B cell (primary cell): Measurements from ENCODE around the gene LRCH1. TPM values are rescaled to one million over a fixed set of nuclear protein-coding genes. Genes with fewer than 3 reads are reported as not detected.

ENCODE experiments used
- ATAC-seq: fragments of 200-7000 bp; cut with Tn5 transposase; one replicate; pipeline ENCODE4 v1.10.0; 2021; ENCODE audit warnings: low read depth, mild to moderate bottlenecking, moderate number of reproducible peaks, moderate library complexity
- CTCF ChIA-PET: fragments of 350-600 bp; sonication (Branson Sonifier 250); formaldehyde crosslinking; loops from one replicate; lab custom pipeline; 2021; ENCODE audit warnings: antibody characterized with exemption, inconsistent platforms; lab: Charles Lee
- POLR2A ChIA-PET: fragments of 350-600 bp; sonication (Branson Sonifier 250); formaldehyde crosslinking; loops from one replicate; lab custom pipeline; 2021; ENCODE audit warnings: antibody characterized with exemption; lab: Charles Lee
- DNase-seq: peaks from one replicate; pipeline ENCODE4 v3.0.0; 2013
- H2AFZ ChIP-seq: 2 replicates; pipeline ENCODE4 v1.6.1; 2012; ENCODE audit warnings: mild to moderate bottlenecking, low read depth, low read length; ENCODE audit not compliant: insufficient read depth, poor library complexity, severe bottlenecking
- H3K27ac ChIP-seq, 2 donors: 1 replicate in 1 of 2; 2 replicates in 1 of 2; pipeline ENCODE4 v1.5.1; 2012 to 2013; ENCODE audit warnings: low read length in 2 of 2, mild to moderate bottlenecking in 2 of 2, moderate library complexity in 1 of 2
- H3K27me3 ChIP-seq, 4 experiments: fragments of 200-600 bp in 1 of 4; sonication (generic) in 1 of 4; replicated peaks in 1 of 4; 1 replicate in 2 of 4; 2 replicates in 2 of 4; pipeline versions ENCODE4 v1.6.1 to v1.7.0; 2013 to 2016; ENCODE audit warnings: low read length in 3 of 4, mild to moderate bottlenecking in 2 of 4, mixed read lengths in 1 of 4, moderate library complexity in 1 of 4; ENCODE audit not compliant: insufficient read depth in 4 of 4, control insufficient read depth in 3 of 4; ENCODE audit errors: control extremely low read depth in 1 of 4
- H3K36me3 ChIP-seq, 2 experiments: replicated peaks in 1 of 2; 1 replicate in 1 of 2; 2 replicates in 1 of 2; pipeline versions ENCODE4 v1.6.1 to v1.7.1; 2013; ENCODE audit warnings: low read length in 1 of 2; ENCODE audit not compliant: insufficient read depth in 2 of 2, control insufficient read depth in 1 of 2; ENCODE audit errors: control extremely low read depth in 1 of 2, extremely low read depth in 1 of 2
- H3K4me1 ChIP-seq, 2 donors: fragments of 200-600 bp in 1 of 2; sonication (generic) in 1 of 2; 1 replicate in 1 of 2; 2 replicates in 1 of 2; pipeline versions ENCODE4 v1.5.1 to v1.6.1; 2013 to 2017; ENCODE audit warnings: low read length in 2 of 2; ENCODE audit not compliant: control insufficient read depth in 2 of 2, insufficient read depth in 2 of 2
- H3K4me2 ChIP-seq: replicated peaks from 2 replicates; pipeline ENCODE3; 2012; ENCODE audit warnings: mild to moderate bottlenecking, low read depth, low read length; ENCODE audit not compliant: poor library complexity, severe bottlenecking
- H3K4me3 ChIP-seq, 5 experiments: fragments of 200-600 bp in 1 of 5; sonication (generic) in 1 of 5; 1 replicate in 3 of 5; 2 replicates in 2 of 5; pipeline versions ENCODE4 v1.5.1 to v1.7.0; 2011 to 2016; ENCODE audit warnings: low read length in 4 of 5, mild to moderate bottlenecking in 4 of 5, low read depth in 2 of 5, control low read depth in 1 of 5, moderate library complexity in 1 of 5; ENCODE audit not compliant: insufficient read depth in 1 of 5; ENCODE audit errors: control extremely low read depth in 1 of 5, extremely low read depth in 1 of 5
- H3K79me2 ChIP-seq: fragments of 200-600 bp; sonication (generic); one replicate; pipeline ENCODE4 v1.6.0; 2016; ENCODE audit warnings: low read length; ENCODE audit not compliant: control insufficient read depth, insufficient read depth
- H3K9ac ChIP-seq: fragments of 200-600 bp; sonication (generic); 2 replicates; pipeline ENCODE4 v1.6.1; 2017; ENCODE audit warnings: mild to moderate bottlenecking, low read length, moderate library complexity
- H3K9me3 ChIP-seq, 3 donors: one replicate each; pipeline versions ENCODE4 v1.6.1 to v1.7.1; 2013; ENCODE audit warnings: low read length in 2 of 3; ENCODE audit not compliant: control insufficient read depth in 2 of 3, insufficient read depth in 1 of 3; ENCODE audit errors: control extremely low read depth in 1 of 3
- H4K20me1 ChIP-seq: 2 replicates; pipeline ENCODE4 v1.6.0; 2012; ENCODE audit warnings: mild to moderate bottlenecking, low read length; ENCODE audit not compliant: insufficient read depth, control insufficient read depth, poor library complexity, severe bottlenecking
- H3K27ac Mint-ChIP-seq: one replicate; pipeline ENCODE4 v1.8.0; 2021; ENCODE audit warnings: mixed read lengths
- H3K27me3 Mint-ChIP-seq: one replicate; pipeline ENCODE4 v1.8.0; 2021; ENCODE audit warnings: mixed read lengths
- H3K4me1 Mint-ChIP-seq: one replicate; pipeline ENCODE4 v1.8.0; 2021; ENCODE audit warnings: mixed read lengths
- H3K4me3 Mint-ChIP-seq: one replicate; pipeline ENCODE4 v1.8.0; 2021; ENCODE audit warnings: mixed read lengths
- H3K9me3 Mint-ChIP-seq: one replicate; pipeline ENCODE4 v1.8.0; 2022; ENCODE audit warnings: mixed read lengths; ENCODE audit not compliant: insufficient read depth
- CTCF ChIP-seq: fragments of 200-600 bp; IDR thresholded peaks from one replicate; pipeline ENCODE4 v1.8.0; 2022; ENCODE audit warnings: antibody characterized with exemption, mild to moderate bottlenecking
- EZH2 ChIP-seq: IDR thresholded peaks from 2 replicates; pipeline ENCODE4 v1.6.1; 2012; ENCODE audit warnings: borderline replicate concordance, low read depth, mild to moderate bottlenecking, moderate library complexity, low read length; ENCODE audit not compliant: insufficient read depth, poor library complexity, severe bottlenecking
- WGBS: methylation state at CpG from one replicate; pipeline ENCODE4 v1.1.5; 2013; ENCODE audit warnings: missing lambda C conversion rate; ENCODE audit not compliant: insufficient coverage; 5-methylcytosine and 5-hydroxymethylcytosine counted together
- intact Hi-C: fragments of 100-400 bp; cut with micrococcal nuclease; formaldehyde crosslinking; loops from one replicate; pipeline ENCODE4 v1.10.0; 2022
- polyA plus RNA-seq: library from polyadenylated mRNA; depleted of rRNA; stranded (reverse); fragments of >200 nt; gene quantifications from 2 replicates; pipeline ENCODE4 v1.2.3, GENCODE V29; 2012
- total RNA-seq, 2 donors: library from RNA; stranded (reverse); fragments of 120-200 nt in 1 of 2; gene quantifications; 1 replicate in 1 of 2; 2 replicates in 1 of 2; pipeline versions ENCODE4 v1.2.3 to v1.2.4, GENCODE V29; 2013 to 2022

LRCH1 gene
- total and polyA plus RNA-seq, 2 donors (not counting 1 experiment from before 2014, with no cell fraction given), result 13.0 to 50.3 TPM

GRCh38 chr13:46575818-46576221, 22.9 kb downstream of the LRCH1 start:
- H3K79me2 ChIP-seq, result peaks cover 97% of the 10 kb centered on the region
- peak overlapping the region; percentile 50 for H3K27ac Mint-ChIP-seq
- H3K36me3 ChIP-seq, result peaks cover 0 to 4% of the 10 kb centered on the region in 2 experiments
- DNase-seq (no peak), ATAC-seq (no peak)
- no peaks in the 10 kb centered on the region for H3K9me3 Mint-ChIP-seq
- H4K20me1 ChIP-seq, result peaks cover 66% of the 10 kb centered on the region
- intact Hi-C loops, result loop anchor here (5.0 kb wide), 1 partner anchor 91 kb away; no protein-coding TSS in a partner anchor
- peaks cover 84 to 91% of the 10 kb centered on the region in 2 donors for H3K4me1 ChIP-seq
- peak overlapping the region; percentile 1 for H3K4me3 Mint-ChIP-seq
- peak overlapping the region in 1 of 2 donors; percentile 9 for H3K27ac ChIP-seq
- peak overlapping the region; percentile 26 for H3K4me2 ChIP-seq
- no peaks in the 10 kb centered on the region for H3K27me3 ChIP-seq
- no peaks in the 10 kb centered on the region for H3K27me3 Mint-ChIP-seq
- peaks cover 93% of the 10 kb centered on the region for H3K4me1 Mint-ChIP-seq
- no peak overlapping the region for H2AFZ ChIP-seq
- 92% methylated on average over 4 of the region's 5 CpGs for WGBS
- ChIA-PET CTCF (interaction anchor here (0.6 to 1.5 kb wide), 5 partner anchors 10 to 1549 kb away, joined by 3 to 7 read pairs (median 3); no protein-coding TSS in a partner anchor), POLR2A (interaction anchor here (0.6 to 1.1 kb wide), 3 partner anchors 11 to 21 kb away, joined by 3 to 7 read pairs (median 5); no protein-coding TSS in a partner anchor)
- TF ChIP-seq CTCF (no peak), EZH2 (no peak)
- H3K9ac ChIP-seq, result no peak overlapping the region
- no peaks in the 10 kb centered on the region for H3K9me3 ChIP-seq
- H3K4me3 ChIP-seq, result no peak overlapping the region

- Mint-ChIP-seq H3K27ac (peak overlapping the region; percentile 73), H3K9me3 (no peaks in the 10 kb centered on the region), H3K4me1 (peaks cover 93% of the 10 kb centered on the region), H3K4me3 (no peak overlapping the region), H3K27me3 (no peaks in the 10 kb centered on the region)
- intact Hi-C loops, result loop anchor here (5.0 kb wide), 1 partner anchor 91 kb away; no protein-coding TSS in a partner anchor
- Histone ChIP-seq H3K36me3 (peaks cover 0 to 3% of the 10 kb centered on the region in 2 experiments), H3K27ac (peak overlapping the region in 1 of 2 donors; percentile 28), H4K20me1 (peaks cover 56% of the 10 kb centered on the region), H2AFZ (no peak overlapping the region), H3K27me3 (no peaks in the 10 kb centered on the region), H3K4me1 (peaks cover 79 to 86% of the 10 kb centered on the region in 2 donors), H3K9ac (no peak overlapping the region), H3K4me2 (no peak overlapping the region), H3K79me2 (peaks cover 97% of the 10 kb centered on the region), H3K9me3 (no peaks in the 10 kb centered on the region), H3K4me3 (no peak overlapping the region)
- ATAC-seq (no peak), DNase-seq (no peak)
- 100% methylated on average over 1 of the region's 5 CpGs for WGBS
- TF ChIP-seq CTCF, result no peak
- no peak for TF ChIP-seq EZH2
- ChIA-PET CTCF (interaction anchor here (0.7 to 2.1 kb wide), 5 partner anchors 10 to 143 kb away, joined by 3 to 16 read pairs (median 3); no protein-coding TSS in a partner anchor), POLR2A (interaction anchor here (1.1 kb wide), 1 partner anchor 16 kb away, joined by 3 read pairs; no protein-coding TSS in a partner anchor)
Observed at GRCh38 chr13:46576762-46577161, 23.8 kb downstream of the LRCH1 start.
